Cardiac fibroblast (primary cell): ENCODE data around the gene ANO10.

ENCODE experiments used
- DNase-seq, 2 donors: peaks; one replicate each; pipeline versions ENCODE4 v3.0.0 to v3.0.0-alpha.2; 2010; ENCODE audit warnings: low read depth in 2 of 2
- H3K4me3 ChIP-seq, 2 donors: replicated peaks in 1 of 2; 1 replicate in 1 of 2; 2 replicates in 1 of 2; pipeline ENCODE4 v1.5.1; 2011; ENCODE audit warnings: low read depth in 2 of 2, low read length in 2 of 2, mild to moderate bottlenecking in 2 of 2, moderate library complexity in 1 of 2
- CTCF ChIP-seq: IDR thresholded peaks from one replicate; pipeline ENCODE4 v1.5.1; 2011; ENCODE audit warnings: low read depth, mild to moderate bottlenecking, low read length, inconsistent platforms

ANO10 gene

GRCh38 chr3:43388175-43388574, 233.6 kb downstream of the ANO10 start:
- H3K4me3 ChIP-seq = no peak overlapping the region
- no peak for TF ChIP-seq CTCF
- DNase-seq = no peak

GRCh38 chr3:43379343-43379742, 242.5 kb downstream of the ANO10 start:
- no peak for TF ChIP-seq CTCF
- DNase-seq = peak; percentile 51 to 72

DNA sequence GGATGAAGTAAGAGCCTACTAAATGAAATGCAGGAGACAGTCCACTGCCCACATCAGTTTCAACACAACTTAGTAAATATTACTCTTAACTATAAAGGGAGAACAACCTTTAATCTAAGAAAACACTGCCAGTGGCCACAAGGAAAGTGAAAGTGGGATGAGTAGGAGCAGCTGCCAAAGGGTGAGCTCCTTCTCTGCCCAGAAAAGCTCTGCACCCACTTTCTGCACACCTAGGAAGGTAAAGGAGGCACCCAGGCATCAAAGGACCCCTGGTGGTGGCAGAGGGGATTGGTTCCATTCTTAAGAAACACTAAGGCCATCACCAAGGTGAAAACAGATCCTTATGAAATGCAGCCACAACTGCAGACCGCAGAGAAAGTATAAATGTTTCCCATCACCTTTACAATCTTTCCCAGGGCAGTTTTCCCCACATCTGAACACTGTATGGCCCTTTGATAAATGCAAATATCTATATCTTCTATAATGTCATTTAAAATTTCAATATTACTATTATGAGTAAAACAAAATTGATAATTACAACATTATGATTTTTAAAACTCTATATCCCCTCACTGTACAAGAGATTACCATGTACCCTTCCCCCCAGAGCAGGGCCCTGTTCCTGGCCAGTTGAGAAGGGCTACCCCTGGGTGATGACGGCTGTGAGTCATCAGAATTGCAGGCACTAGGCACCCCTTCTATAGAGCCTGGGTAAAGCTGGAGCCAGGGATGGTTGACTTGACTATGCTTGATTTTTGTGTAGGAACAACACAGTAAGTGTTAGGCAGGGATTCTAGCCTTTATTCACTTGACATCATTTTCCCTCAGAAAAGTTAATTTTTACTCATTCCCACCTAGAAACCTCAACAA, 243.5 kb downstream of the ANO10 start:
- peak; percentile 33 to 50 for DNase-seq
- peak; percentile 80 for TF ChIP-seq CTCF
- H3K4me3 ChIP-seq = no peak overlapping the region

More at GRCh38 chr3:43379343-43379742, 242.5 kb downstream of the ANO10 start:
- H3K4me3 ChIP-seq = no peak overlapping the region

- peak; percentile 48 to 75 for DNase-seq
- no peak for TF ChIP-seq CTCF
- no peak overlapping the region for H3K4me3 ChIP-seq
Observed at GRCh38 chr3:43373560-43373928, 248.3 kb downstream of the ANO10 start.

- H3K4me3 ChIP-seq = no peak overlapping the region
- DNase-seq = peak in 1 of 2 donors; percentile 20
- TF ChIP-seq CTCF = no peak
Observed at GRCh38 chr3:43372809-43373559, 248.8 kb downstream of the ANO10 start.

DNA sequence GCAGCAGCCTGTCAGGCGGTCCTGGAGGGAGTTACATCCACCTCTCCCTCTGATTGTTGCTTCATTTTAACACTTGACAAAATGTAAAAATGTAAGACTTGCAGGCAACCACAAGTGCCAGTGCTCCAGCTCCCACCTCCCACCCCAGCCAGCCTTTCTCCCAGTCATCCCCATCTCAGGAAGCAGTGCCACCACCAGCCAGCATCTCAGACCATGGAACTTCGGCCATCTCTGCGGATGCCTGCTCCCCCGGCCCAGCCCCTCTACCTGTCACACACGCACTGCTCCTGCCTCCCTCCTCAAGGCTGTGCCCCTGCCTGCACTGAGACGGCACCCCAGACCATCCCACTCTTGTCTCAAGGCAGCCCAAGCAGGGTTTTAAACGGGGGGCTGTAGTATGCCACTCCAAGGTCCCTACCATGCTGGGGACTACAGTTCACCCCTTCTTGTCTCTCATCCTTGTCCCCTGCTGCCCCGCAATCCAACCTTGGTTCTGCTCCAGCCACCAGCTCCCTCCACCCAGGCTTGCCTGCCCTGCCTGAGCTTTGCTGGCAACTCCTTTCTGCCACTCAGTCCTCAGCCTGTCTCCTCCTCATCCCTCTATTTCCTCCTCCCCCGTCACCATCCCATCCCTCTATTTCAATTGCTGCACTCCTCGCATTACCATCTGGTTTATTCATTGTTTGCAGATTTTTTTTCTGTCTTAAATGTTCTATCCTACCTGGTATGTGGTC, 249.6 kb downstream of the ANO10 start:
- no peak for DNase-seq
- no peak overlapping the region for H3K4me3 ChIP-seq
- TF ChIP-seq CTCF = no peak
